Trophoblast cell (in vitro differentiated cells and primary cell): Measurements from ENCODE around the gene FGF1.

ENCODE experiments used
- DNase-seq, 2 donors: peaks; one replicate each; pipeline ENCODE4 v3.0.0-alpha.2; 2016
- H2AFZ ChIP-seq: 2 replicates; pipeline ENCODE4 v1.6.1; 2013; ENCODE audit warnings: low read length, moderate library complexity, mild to moderate bottlenecking; ENCODE audit not compliant: insufficient read depth, poor library complexity
- H2AK5ac ChIP-seq: 2 replicates; pipeline ENCODE4 v1.6.1; 2013; ENCODE audit warnings: mild to moderate bottlenecking, low read length
- H2BK120ac ChIP-seq: 2 replicates; pipeline ENCODE4 v1.6.1; 2013; ENCODE audit warnings: low read length, mild to moderate bottlenecking, moderate library complexity; ENCODE audit not compliant: insufficient read depth, poor library complexity
- H2BK12ac ChIP-seq: 2 replicates; pipeline ENCODE4 v1.6.1; 2013; ENCODE audit warnings: mild to moderate bottlenecking, low read length, moderate library complexity
- H2BK5ac ChIP-seq: 2 replicates; pipeline ENCODE4 v1.6.1; 2013; ENCODE audit warnings: low read length, low read depth, moderate library complexity, mild to moderate bottlenecking; ENCODE audit not compliant: poor library complexity
- H3K14ac ChIP-seq: 2 replicates; pipeline ENCODE4 v1.6.1; 2013; ENCODE audit warnings: mild to moderate bottlenecking, low read length
- H3K18ac ChIP-seq: 2 replicates; pipeline ENCODE4 v1.6.1; 2013; ENCODE audit warnings: mild to moderate bottlenecking, low read length
- H3K23ac ChIP-seq: 2 replicates; pipeline ENCODE4 v1.6.1; 2013; ENCODE audit warnings: low read length
- H3K27ac ChIP-seq: 2 replicates; pipeline ENCODE4 v1.5.1; 2013; ENCODE audit warnings: low read depth, mild to moderate bottlenecking, inconsistent platforms, low read length, moderate library complexity
- H3K27me3 ChIP-seq: 2 replicates; pipeline ENCODE4 v1.6.1; 2013; ENCODE audit warnings: inconsistent platforms, mild to moderate bottlenecking, low read length, moderate library complexity; ENCODE audit not compliant: insufficient read depth
- H3K36me3 ChIP-seq, 2 experiments: 1 replicate in 1 of 2; 2 replicates in 1 of 2; pipeline ENCODE4 v1.6.1; 2013; ENCODE audit warnings: low read length in 2 of 2, mild to moderate bottlenecking in 2 of 2, moderate library complexity in 1 of 2; ENCODE audit not compliant: insufficient read depth in 2 of 2, control insufficient read depth in 1 of 2
- H3K4ac ChIP-seq: 2 replicates; pipeline ENCODE4 v1.6.1; 2013; ENCODE audit warnings: low read depth, mild to moderate bottlenecking, low read length, moderate library complexity
- H3K4me1 ChIP-seq, 2 experiments: 1 replicate in 1 of 2; 2 replicates in 1 of 2; pipeline ENCODE4 v1.6.1; 2013; ENCODE audit warnings: low read length in 2 of 2, mild to moderate bottlenecking in 2 of 2, moderate library complexity in 1 of 2; ENCODE audit not compliant: insufficient read depth in 2 of 2, control insufficient read depth in 1 of 2
- H3K4me2 ChIP-seq: 2 replicates; pipeline ENCODE4 v1.6.1; 2013; ENCODE audit warnings: inconsistent platforms, mild to moderate bottlenecking, low read length, moderate library complexity
- H3K4me3 ChIP-seq: 2 replicates; pipeline ENCODE4 v1.5.1; 2013; ENCODE audit warnings: mild to moderate bottlenecking, low read depth, low read length, inconsistent platforms
- H3K79me1 ChIP-seq: one replicate; pipeline ENCODE4 v1.6.1; 2013; ENCODE audit warnings: low read length
- H3K79me2 ChIP-seq: 2 replicates; pipeline ENCODE4 v1.6.1; 2013; ENCODE audit warnings: low read length, mild to moderate bottlenecking; ENCODE audit not compliant: control insufficient read depth, insufficient read depth, poor library complexity
- H3K9ac ChIP-seq: 2 replicates; pipeline ENCODE4 v1.6.1; 2013; ENCODE audit warnings: mild to moderate bottlenecking, low read length
- H3K9me3 ChIP-seq: 2 replicates; pipeline ENCODE4 v1.6.1; 2013; ENCODE audit warnings: low read depth, mild to moderate bottlenecking, control low read depth, inconsistent platforms, low read length; ENCODE audit not compliant: insufficient read depth
- H4K12ac ChIP-seq: 2 replicates; pipeline ENCODE4 v1.6.1; 2013; ENCODE audit warnings: low read depth, mild to moderate bottlenecking, low read length, moderate library complexity
- H4K8ac ChIP-seq: 2 replicates; pipeline ENCODE4 v1.6.1; 2013; ENCODE audit warnings: low read depth, mild to moderate bottlenecking, low read length, moderate library complexity
- H4K91ac ChIP-seq: one replicate; pipeline ENCODE4 v1.6.1; 2013; ENCODE audit warnings: low read depth, mild to moderate bottlenecking, low read length, moderate library complexity
- WGBS: extraction: QIAGEN DNeasy Blood & Tissue Kit; methylation state at CpG from one replicate; pipeline ENCODE4 v1.1.7; 2013; ENCODE audit warnings: missing lambda C conversion rate; ENCODE audit not compliant: insufficient read length, insufficient coverage; ENCODE audit errors: extremely low coverage; 5-methylcytosine and 5-hydroxymethylcytosine counted together

FGF1 gene

GRCh38 chr5:142627383-142628217, 58.3 kb downstream of the FGF1 start:
- peaks cover under 1% of the 10 kb centered on the region for H3K9me3 ChIP-seq

GRCh38 chr5:142626786-142627185, 59.1 kb downstream of the FGF1 start:
- H2BK5ac ChIP-seq, result peak overlapping the region; percentile 87
- no peak overlapping the region for H3K4me3 ChIP-seq
- no peak overlapping the region for H4K12ac ChIP-seq
- peak overlapping the region; percentile 92 for H2BK12ac ChIP-seq
- WGBS, result no CpG with 5 or more reads among the region's 2 CpGs
- H3K4me2 ChIP-seq, result no peak overlapping the region
- H3K79me2 ChIP-seq, result peaks cover 4% of the 10 kb centered on the region
- H4K91ac ChIP-seq, result peak overlapping the region; percentile 95
- H3K27ac ChIP-seq, result peak overlapping the region; percentile 41
- H3K4ac ChIP-seq, result no peak overlapping the region
- H3K27me3 ChIP-seq, result no peaks in the 10 kb centered on the region
- H3K23ac ChIP-seq, result no peak overlapping the region
- peak overlapping the region; percentile 98 for H2AK5ac ChIP-seq
- H3K9me3 ChIP-seq, result peaks cover 1% of the 10 kb centered on the region
- H2AFZ ChIP-seq, result peak overlapping the region; percentile 44
- peak overlapping the region; percentile 72 for H3K14ac ChIP-seq
- H3K4me1 ChIP-seq, result peaks cover 13 to 21% of the 10 kb centered on the region in 2 experiments
- peak overlapping the region; percentile 95 for H2BK120ac ChIP-seq
- peak overlapping the region; percentile 90 for H3K18ac ChIP-seq
- no peak overlapping the region for H3K9ac ChIP-seq
- H3K36me3 ChIP-seq, result no peaks in the 10 kb centered on the region
- peaks cover 17% of the 10 kb centered on the region for H3K79me1 ChIP-seq
- no peak for DNase-seq
- H4K8ac ChIP-seq, result peak overlapping the region; percentile 71

More at GRCh38 chr5:142627383-142628217, 58.3 kb downstream of the FGF1 start:
- Histone ChIP-seq H3K36me3 (no peaks in the 10 kb centered on the region), H3K27me3 (no peaks in the 10 kb centered on the region), H2BK5ac (peak overlapping the region; percentile 34), H4K12ac (no peak overlapping the region), H3K9ac (no peak overlapping the region), H3K4me3 (no peak overlapping the region), H3K23ac (no peak overlapping the region), H3K18ac (no peak overlapping the region), H2BK12ac (peak overlapping the region; percentile 90), H3K79me2 (peaks cover 4% of the 10 kb centered on the region), H3K4ac (no peak overlapping the region), H3K79me1 (peaks cover 16% of the 10 kb centered on the region), H4K91ac (peak overlapping the region; percentile 60), H3K4me1 (peaks cover 13 to 21% of the 10 kb centered on the region in 2 experiments), H3K4me2 (no peak overlapping the region), H2AK5ac (peak overlapping the region; percentile 53), H3K27ac (no peak overlapping the region), H4K8ac (no peak overlapping the region), H2AFZ (no peak overlapping the region), H3K14ac (peak overlapping the region; percentile 75), H2BK120ac (no peak overlapping the region)
- whole genome bisulfite sequencing, result no CpG with 5 or more reads among the region's 5 CpGs
- peak; percentile 88 to 96 for DNase-seq

- Histone ChIP-seq H3K36me3 (no peaks in the 10 kb centered on the region), H2BK120ac (peak overlapping the region; percentile 41), H2BK12ac (no peak overlapping the region), H3K18ac (no peak overlapping the region), H3K4ac (no peak overlapping the region), H3K79me2 (peaks cover 4% of the 10 kb centered on the region), H3K23ac (no peak overlapping the region), H4K91ac (no peak overlapping the region), H3K4me3 (no peak overlapping the region), H2BK5ac (peak overlapping the region; percentile 47), H4K8ac (no peak overlapping the region), H3K9ac (no peak overlapping the region), H2AK5ac (no peak overlapping the region), H3K4me2 (no peak overlapping the region), H3K14ac (no peak overlapping the region), H3K4me1 (peaks cover 13 to 26% of the 10 kb centered on the region in 2 experiments), H3K27ac (peak overlapping the region; percentile 41), H3K9me3 (peaks cover 1% of the 10 kb centered on the region), H4K12ac (no peak overlapping the region), H3K79me1 (peaks cover 17% of the 10 kb centered on the region), H3K27me3 (no peaks in the 10 kb centered on the region), H2AFZ (no peak overlapping the region)
- peak in 1 of 2 donors; percentile 64 for DNase-seq
- no CpG with 5 or more reads among the region's 3 CpGs for WGBS
These were observed 59.8 kb downstream of the FGF1 start for GRCh38 chr5:142626099-142626498.

GRCh38 chr5:142621227-142621626, 64.7 kb downstream of the FGF1 start:
- Histone ChIP-seq H3K4me3 (no peak overlapping the region), H3K18ac (no peak overlapping the region), H3K79me1 (peaks cover 9% of the 10 kb centered on the region), H4K91ac (peak overlapping the region; percentile 63), H3K9me3 (peaks cover 3% of the 10 kb centered on the region), H2BK120ac (no peak overlapping the region), H4K12ac (no peak overlapping the region), H3K79me2 (peaks cover 2% of the 10 kb centered on the region), H3K27me3 (no peaks in the 10 kb centered on the region), H3K14ac (no peak overlapping the region), H3K4ac (no peak overlapping the region), H2BK5ac (no peak overlapping the region), H2AK5ac (no peak overlapping the region), H4K8ac (peak overlapping the region; percentile 13), H3K27ac (peak overlapping the region; percentile 18), H3K4me2 (peak overlapping the region; percentile 39), H3K36me3 (no peaks in the 10 kb centered on the region), H3K4me1 (peaks cover 9 to 18% of the 10 kb centered on the region in 2 experiments), H3K9ac (no peak overlapping the region), H3K23ac (no peak overlapping the region), H2BK12ac (no peak overlapping the region), H2AFZ (no peak overlapping the region)
- peak in 1 of 2 donors; percentile 62 for DNase-seq
- 100% methylated on average over 1 of the region's 3 CpGs for WGBS
